ENCODE data around the gene ITGB3. TPM values are rescaled to one million over a fixed set of nuclear protein-coding genes. Genes with fewer than 3 reads are reported as not detected.

Gene ITGB3
- total RNA-seq, 4 donors from 2014 or later, result 102 to 260 (median 149) TPM

DNA sequence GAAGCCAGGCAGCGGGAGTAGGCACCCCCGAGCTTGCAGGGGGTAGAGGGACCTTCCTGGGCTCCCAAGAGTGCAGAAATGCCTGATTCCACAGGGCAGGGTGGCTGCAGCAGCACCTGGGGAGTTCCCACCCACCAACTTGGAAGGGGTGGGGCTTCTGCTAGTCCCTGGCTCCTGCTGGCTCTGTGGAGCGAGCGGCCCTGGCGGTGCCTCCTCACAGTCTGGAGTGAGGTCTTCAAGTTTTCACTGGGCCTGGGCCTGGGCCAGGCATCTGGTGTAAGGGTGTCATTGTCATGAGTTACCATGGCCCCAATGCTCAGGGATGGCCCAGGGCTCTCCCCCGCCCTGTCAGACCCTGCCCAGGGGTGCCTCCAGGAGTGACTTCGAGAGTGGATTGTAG lies 15.8 kb upstream of the ITGB3 start:
- intact Hi-C loops (cut with DNase I), result loop anchor here (5.0 to 10.0 kb wide), 2 partner anchors 69 to 387 kb away; no protein-coding TSS in a partner anchor
- H3K36me3 ChIP-seq, result no peaks in the 10 kb centered on the region
- WGBS, 2 donors, result 96 to 100% methylated on average over 3 to 4 of the region's 7 CpGs

DNA sequence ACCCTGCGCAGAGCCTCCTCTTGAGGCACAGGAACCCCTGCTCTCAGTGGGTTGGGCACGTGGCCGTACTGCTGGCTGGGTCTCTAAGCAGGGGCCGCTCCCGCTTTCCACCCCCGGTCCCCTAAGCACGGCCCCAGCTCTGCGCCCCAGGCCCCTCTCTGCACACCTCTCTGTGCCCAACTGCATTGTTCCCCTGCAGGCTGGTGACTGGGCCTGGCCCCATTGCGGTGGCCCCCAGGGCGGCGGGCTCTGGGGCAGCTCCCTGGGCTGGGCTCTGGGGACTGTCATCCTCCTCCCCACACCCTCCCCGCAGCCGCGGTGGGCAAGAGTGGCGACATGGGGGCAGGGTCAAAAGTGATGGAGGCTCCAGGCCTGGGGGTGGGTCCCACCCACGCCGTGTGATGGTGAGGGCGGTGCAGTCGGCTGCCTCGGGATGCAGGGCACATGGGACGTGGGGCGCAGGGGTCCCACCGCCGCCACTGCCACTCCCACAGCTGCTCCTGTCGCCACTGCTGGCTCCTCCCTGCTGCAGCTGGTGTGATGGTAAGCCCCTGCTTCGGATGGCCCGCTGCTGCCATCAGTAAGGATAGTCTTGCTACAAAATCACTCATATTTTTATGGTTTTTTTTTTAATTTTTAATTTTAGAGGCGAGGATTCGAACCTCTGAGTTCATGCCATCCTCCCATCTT lies 15.2 kb upstream of the ITGB3 start:
- Histone ChIP-seq H3K4me3 (replicated peaks in 1 of 3) (no peak overlapping the region), H3K4me1 (peaks cover 0 to 19% of the 10 kb centered on the region in 2 donors), H3K27ac (no peak overlapping the region), H3K9me3 (no peaks in the 10 kb centered on the region), H3K36me3 (no peaks in the 10 kb centered on the region), H3K27me3 (no peaks in the 10 kb centered on the region)
- 89 to 97% methylated on average over 17 of the region's 29 CpGs for WGBS, 2 donors
- no peak for DNase-seq
- TF ChIP-seq, protein P1, sequence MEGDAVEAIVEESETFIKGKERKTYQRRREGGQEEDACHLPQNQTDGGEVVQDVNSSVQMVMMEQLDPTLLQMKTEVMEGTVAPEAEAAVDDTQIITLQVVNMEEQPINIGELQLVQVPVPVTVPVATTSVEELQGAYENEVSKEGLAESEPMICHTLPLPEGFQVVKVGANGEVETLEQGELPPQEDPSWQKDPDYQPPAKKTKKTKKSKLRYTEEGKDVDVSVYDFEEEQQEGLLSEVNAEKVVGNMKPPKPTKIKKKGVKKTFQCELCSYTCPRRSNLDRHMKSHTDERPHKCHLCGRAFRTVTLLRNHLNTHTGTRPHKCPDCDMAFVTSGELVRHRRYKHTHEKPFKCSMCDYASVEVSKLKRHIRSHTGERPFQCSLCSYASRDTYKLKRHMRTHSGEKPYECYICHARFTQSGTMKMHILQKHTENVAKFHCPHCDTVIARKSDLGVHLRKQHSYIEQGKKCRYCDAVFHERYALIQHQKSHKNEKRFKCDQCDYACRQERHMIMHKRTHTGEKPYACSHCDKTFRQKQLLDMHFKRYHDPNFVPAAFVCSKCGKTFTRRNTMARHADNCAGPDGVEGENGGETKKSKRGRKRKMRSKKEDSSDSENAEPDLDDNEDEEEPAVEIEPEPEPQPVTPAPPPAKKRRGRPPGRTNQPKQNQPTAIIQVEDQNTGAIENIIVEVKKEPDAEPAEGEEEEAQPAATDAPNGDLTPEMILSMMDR (IDR thresholded peaks at IDR 0.05), result no peak
- no peak for TF ChIP-seq POLR2A (IDR thresholded peaks at IDR 0.05)
- intact Hi-C loops (cut with DNase I), result loop anchor here (5.0 to 10.0 kb wide), 2 partner anchors 69 to 386 kb away; no protein-coding TSS in a partner anchor

More for the DNA sequence above, 15.8 kb upstream of the ITGB3 start:
- no peak overlapping the region for H3K4me3 ChIP-seq (replicated peaks in 1 of 3)
- peak overlapping the region in 1 of 3 donors; percentile 27 for H3K27ac ChIP-seq
- H3K4me1 ChIP-seq, result peaks cover 0 to 22% of the 10 kb centered on the region in 2 donors
- H3K27me3 ChIP-seq, result no peaks in the 10 kb centered on the region
- TF ChIP-seq, protein P1 (IDR thresholded peaks at IDR 0.05), result no peak
- no peak for TF ChIP-seq POLR2A (IDR thresholded peaks at IDR 0.05)
- peak in 1 of 2 donors; percentile 28 for DNase-seq
- H3K9me3 ChIP-seq, result no peaks in the 10 kb centered on the region

DNA sequence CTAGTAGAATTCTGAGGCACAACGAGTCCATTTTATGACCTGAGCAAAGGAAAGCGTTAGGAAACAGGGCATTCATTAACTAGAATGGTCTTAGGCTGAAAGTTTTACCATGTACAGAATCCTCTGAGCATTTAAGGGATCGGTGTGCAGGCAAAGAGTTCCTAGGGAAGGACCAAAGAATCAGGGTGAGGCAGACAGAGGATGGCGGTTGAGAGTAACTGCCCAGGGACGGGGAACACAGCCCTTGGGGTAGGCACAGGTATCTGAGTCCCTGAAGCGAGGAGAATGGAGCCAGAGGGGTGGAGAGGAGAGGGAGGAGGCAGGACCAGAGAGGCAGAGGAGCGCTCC lies 14.0 kb upstream of the ITGB3 start:
- no peak for TF ChIP-seq POLR2A (IDR thresholded peaks at IDR 0.05)
- TF ChIP-seq, protein P1 (IDR thresholded peaks at IDR 0.05), result no peak
- Histone ChIP-seq H3K36me3 (no peaks in the 10 kb centered on the region), H3K27ac (peak overlapping the region; percentile 28 to 89 (median 71)), H3K4me1 (peaks cover 0 to 19% of the 10 kb centered on the region in 2 donors), H3K4me3 (replicated peaks in 1 of 3) (no peak overlapping the region), H3K27me3 (no peaks in the 10 kb centered on the region), H3K9me3 (no peaks in the 10 kb centered on the region)
- intact Hi-C loops (cut with DNase I), result loop anchor here (5.0 to 10.0 kb wide), 2 partner anchors 68 to 385 kb away; no protein-coding TSS in a partner anchor
- DNase-seq, result no peak
- 71 to 75% methylated on average over 7 of the region's 7 CpGs for WGBS, 2 donors

DNA sequence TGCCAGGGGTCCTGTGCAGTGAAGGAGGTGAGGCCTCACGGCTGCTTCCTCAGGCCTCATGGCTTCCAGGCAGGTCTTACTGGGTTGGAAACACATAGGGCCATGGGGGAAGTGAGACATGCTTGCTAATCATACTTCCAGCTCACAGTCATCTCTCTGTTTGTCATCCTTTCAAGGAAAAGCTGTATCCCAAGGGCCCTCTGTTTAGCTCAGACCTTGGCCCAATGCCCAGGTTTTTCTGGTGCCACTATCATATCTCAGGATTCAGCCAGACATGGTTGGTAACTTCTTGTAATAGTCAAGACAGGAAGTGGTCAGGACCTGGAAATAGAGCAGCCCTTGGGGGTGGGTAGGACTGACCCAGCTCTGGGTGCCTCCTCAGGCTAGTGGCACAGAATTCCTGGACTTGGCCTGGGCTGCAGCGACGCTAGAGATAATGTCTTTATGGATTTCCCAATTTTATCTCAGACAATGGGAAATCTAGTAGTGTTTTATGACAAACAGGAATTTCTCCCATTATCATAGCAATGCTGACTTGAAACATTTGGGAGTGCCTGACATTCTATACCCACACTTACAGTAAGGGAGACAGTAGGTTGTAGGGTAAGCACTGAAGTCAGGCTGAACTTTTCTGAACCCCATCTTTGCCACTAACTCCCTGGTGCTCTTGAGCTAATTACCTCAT lies 13.5 kb upstream of the ITGB3 start:
- WGBS, 2 donors, result 47 to 54% methylated on average over 3 of the region's 3 CpGs
- Histone ChIP-seq H3K4me3 (replicated peaks in 1 of 3) (no peak overlapping the region), H3K36me3 (no peaks in the 10 kb centered on the region), H3K4me1 (peaks cover 0 to 19% of the 10 kb centered on the region in 2 donors), H3K27ac (peak overlapping the region; percentile 28 to 89 (median 71)), H3K9me3 (no peaks in the 10 kb centered on the region), H3K27me3 (no peaks in the 10 kb centered on the region)
- intact Hi-C loops (cut with DNase I), result loop anchor here (5.0 to 10.0 kb wide), 2 partner anchors 67 to 385 kb away; no protein-coding TSS in a partner anchor
- DNase-seq, result peak; percentile 85 to 89
- no peak for TF ChIP-seq POLR2A (IDR thresholded peaks at IDR 0.05)
- TF ChIP-seq, protein P1 (IDR thresholded peaks at IDR 0.05), result no peak

DNA sequence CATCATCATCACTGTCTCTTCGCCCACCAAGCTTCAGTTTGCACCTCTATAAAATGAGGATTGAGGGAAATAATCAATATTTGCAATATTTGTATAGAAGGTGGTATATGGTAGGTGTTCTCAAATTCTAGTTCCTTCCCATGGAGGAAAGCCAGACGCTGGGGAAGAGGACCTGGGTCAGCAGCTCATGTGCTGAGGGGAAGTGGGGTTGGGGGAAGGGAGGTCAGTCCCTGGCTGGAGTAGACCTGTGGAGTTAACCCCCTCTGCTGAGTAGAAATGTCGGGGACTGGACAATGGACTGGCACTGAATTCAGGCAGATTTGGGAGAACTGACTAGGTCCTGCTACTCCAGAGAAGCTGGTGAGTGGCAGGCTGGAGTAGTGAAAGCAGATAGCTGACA lies 12.8 kb upstream of the ITGB3 start:
- H3K36me3 ChIP-seq, result no peaks in the 10 kb centered on the region
- H3K4me3 ChIP-seq (replicated peaks in 1 of 3), result no peak overlapping the region
- TF ChIP-seq, protein P1 (IDR thresholded peaks at IDR 0.05), result no peak
- no peak for TF ChIP-seq POLR2A (IDR thresholded peaks at IDR 0.05)
- WGBS, 2 donors, result 53 to 77% methylated on average over 3 of the region's 3 CpGs
- H3K27ac ChIP-seq, result peak overlapping the region; percentile 28 to 89 (median 71)
- H3K4me1 ChIP-seq, result peaks cover 0 to 19% of the 10 kb centered on the region in 2 donors
- no peaks in the 10 kb centered on the region for H3K27me3 ChIP-seq
- H3K9me3 ChIP-seq, result no peaks in the 10 kb centered on the region
- intact Hi-C loops (cut with DNase I), result no loop called here
- DNase-seq, result no peak

Data from thyroid gland (tissue), 4 donors.